ENCODE measurements around the gene INTS7. TPM values are rescaled to one million over a fixed set of nuclear protein-coding genes. Genes with fewer than 3 reads are reported as not detected.
"Not testable (repeated sequence)": the region's sequence is repeated elsewhere in the genome, so short reads cannot be mapped to it uniquely, and the experiment has no call there.

Gene INTS7
- total RNA-seq, 2 experiments from 2014 or later = 23.2 to 25.4 TPM

DNA sequence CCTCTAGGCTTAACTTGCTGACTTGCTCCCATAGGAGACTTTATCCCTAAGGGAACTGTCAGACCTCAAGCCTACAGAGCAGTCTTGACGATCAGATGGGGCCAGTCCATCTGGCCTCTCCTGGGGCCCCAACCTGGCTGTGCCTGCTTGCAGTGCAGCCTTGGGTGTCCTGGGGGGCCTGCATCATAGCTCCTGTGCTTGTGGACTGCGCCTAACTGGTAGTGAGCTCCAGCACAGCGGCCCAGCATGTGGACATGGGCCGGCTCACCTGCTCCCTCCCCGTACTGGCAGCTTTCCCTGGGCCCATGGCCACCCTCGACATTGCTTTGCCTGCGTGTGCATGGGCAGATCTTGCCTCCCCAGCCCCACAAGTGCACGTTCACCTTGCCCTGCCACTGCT is 76.1 kb downstream of the INTS7 start:
- no peaks in the 10 kb centered on the region for H3K27me3 Mint-ChIP-seq
- POLR2A ChIA-PET = no interaction called here
- peaks cover 51% of the 10 kb centered on the region for H3K36me3 Mint-ChIP-seq (ENCODE audit: low read depth)
- H3K4me1 Mint-ChIP-seq (ENCODE audit: low read depth) = no peaks in the 10 kb centered on the region
- no peak overlapping the region for H3K4me3 Mint-ChIP-seq
- TF ChIP-seq, protein P1, sequence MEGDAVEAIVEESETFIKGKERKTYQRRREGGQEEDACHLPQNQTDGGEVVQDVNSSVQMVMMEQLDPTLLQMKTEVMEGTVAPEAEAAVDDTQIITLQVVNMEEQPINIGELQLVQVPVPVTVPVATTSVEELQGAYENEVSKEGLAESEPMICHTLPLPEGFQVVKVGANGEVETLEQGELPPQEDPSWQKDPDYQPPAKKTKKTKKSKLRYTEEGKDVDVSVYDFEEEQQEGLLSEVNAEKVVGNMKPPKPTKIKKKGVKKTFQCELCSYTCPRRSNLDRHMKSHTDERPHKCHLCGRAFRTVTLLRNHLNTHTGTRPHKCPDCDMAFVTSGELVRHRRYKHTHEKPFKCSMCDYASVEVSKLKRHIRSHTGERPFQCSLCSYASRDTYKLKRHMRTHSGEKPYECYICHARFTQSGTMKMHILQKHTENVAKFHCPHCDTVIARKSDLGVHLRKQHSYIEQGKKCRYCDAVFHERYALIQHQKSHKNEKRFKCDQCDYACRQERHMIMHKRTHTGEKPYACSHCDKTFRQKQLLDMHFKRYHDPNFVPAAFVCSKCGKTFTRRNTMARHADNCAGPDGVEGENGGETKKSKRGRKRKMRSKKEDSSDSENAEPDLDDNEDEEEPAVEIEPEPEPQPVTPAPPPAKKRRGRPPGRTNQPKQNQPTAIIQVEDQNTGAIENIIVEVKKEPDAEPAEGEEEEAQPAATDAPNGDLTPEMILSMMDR (IDR thresholded peaks at IDR 0.05) = no peak
- DNase-seq (no peak), ATAC-seq (no peak)
- CTCF ChIA-PET = no interaction called here
- intact Hi-C loops (cut with micrococcal nuclease) = no loop called here
- H3K27ac Mint-ChIP-seq = no peak overlapping the region
- H3K9me3 Mint-ChIP-seq = no peaks in the 10 kb centered on the region

DNA sequence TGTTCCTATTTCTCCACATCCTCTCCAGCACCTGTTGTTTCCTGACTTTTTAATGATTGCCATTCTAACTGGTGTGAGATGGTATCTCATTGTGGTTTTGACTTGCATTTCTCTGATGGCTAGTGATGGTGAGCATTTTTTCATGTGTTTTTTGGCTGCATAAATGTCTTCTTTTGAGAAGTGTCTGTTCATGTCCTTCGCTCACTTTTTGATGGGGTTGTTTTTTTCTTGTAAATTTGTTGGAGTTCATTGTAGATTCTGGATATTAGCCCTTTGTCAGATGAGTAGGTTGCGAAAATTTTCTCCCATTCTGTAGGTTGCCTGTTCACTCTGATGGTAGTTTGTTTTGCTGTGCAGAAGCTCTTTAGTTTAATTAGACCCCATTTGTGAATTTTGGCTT is 81.3 kb downstream of the INTS7 start:
- H3K27ac Mint-ChIP-seq; ATAC-seq; POLR2A ChIA-PET; H3K27me3 Mint-ChIP-seq; H3K4me3 Mint-ChIP-seq; H3K9me3 Mint-ChIP-seq; intact Hi-C loops (cut with micrococcal nuclease); H3K4me1 Mint-ChIP-seq (ENCODE audit: low read depth); DNase-seq; CTCF ChIA-PET: not testable (repeated sequence)
- H3K36me3 Mint-ChIP-seq (ENCODE audit: low read depth) = peaks cover 21% of the 10 kb centered on the region

DNA sequence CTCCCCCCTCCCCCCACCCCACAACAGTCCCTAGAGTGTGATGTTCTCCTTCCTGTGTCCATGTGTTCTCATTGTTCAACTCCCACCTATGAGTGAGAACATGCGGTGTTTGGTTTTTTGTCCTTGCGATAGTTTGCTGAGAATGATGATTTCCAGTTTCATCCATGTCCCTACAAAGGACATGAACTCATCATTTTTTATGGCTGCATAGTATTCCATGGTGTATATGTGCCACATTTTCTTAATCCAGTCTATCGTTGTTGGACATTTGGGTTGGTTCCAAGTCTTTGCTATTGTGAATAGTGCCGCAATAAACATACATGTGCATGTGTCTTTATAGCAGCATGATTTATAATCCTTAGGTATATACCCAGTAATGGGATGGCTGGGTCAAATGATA is 81.8 kb downstream of the INTS7 start:
- POLR2A ChIA-PET; H3K27ac Mint-ChIP-seq; H3K4me3 Mint-ChIP-seq; H3K9me3 Mint-ChIP-seq; ATAC-seq; intact Hi-C loops (cut with micrococcal nuclease); DNase-seq; H3K4me1 Mint-ChIP-seq (ENCODE audit: low read depth); CTCF ChIA-PET; H3K27me3 Mint-ChIP-seq: not testable (repeated sequence)
- H3K36me3 Mint-ChIP-seq (ENCODE audit: low read depth) = peaks cover 17% of the 10 kb centered on the region

DNA sequence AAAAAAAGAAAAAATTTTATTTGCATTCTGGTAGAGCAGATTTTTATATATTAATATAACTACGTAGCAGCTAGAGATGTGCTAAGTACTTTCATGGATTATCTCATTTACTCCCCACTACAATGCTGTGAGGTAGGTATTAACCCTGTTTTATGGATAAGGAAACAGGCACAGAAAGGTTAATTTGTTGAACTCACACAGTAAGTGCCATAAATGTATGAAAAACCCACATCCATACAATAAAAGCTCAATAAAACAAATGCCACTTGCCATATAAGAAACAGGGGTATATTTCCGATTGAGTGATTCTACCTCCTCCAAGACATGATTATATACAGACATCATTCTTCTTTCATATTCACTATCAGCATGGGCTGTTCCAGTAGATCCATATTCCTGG is 83.1 kb downstream of the INTS7 start:
- DNase-seq (no peak), ATAC-seq (no peak)
- H3K27me3 Mint-ChIP-seq = no peaks in the 10 kb centered on the region
- peaks cover 10% of the 10 kb centered on the region for H3K36me3 Mint-ChIP-seq (ENCODE audit: low read depth)
- H3K4me1 Mint-ChIP-seq (ENCODE audit: low read depth) = peaks cover 6% of the 10 kb centered on the region
- no peak overlapping the region for H3K4me3 Mint-ChIP-seq
- POLR2A ChIA-PET = no interaction called here
- TF ChIP-seq, protein P1 (IDR thresholded peaks at IDR 0.05) = no peak
- CTCF ChIA-PET = interaction anchor here (0.6 to 1.1 kb wide), 4 partner anchors 13 to 254 kb away, joined by 3 read pairs; no protein-coding TSS in a partner anchor
- no peak overlapping the region for H3K27ac Mint-ChIP-seq
- intact Hi-C loops (cut with micrococcal nuclease) = no loop called here
- no peaks in the 10 kb centered on the region for H3K9me3 Mint-ChIP-seq

GRCh38 chr1:211951856-211952255 is 83.5 kb downstream of the INTS7 start:
- CTCF ChIA-PET = interaction anchor here (0.6 to 1.1 kb wide), 4 partner anchors 13 to 254 kb away, joined by 3 read pairs; no protein-coding TSS in a partner anchor
- POLR2A ChIA-PET = interaction anchor here (1.0 kb wide), 1 partner anchor 16 kb away, joined by 3 read pairs; no protein-coding TSS in a partner anchor
- H3K27ac Mint-ChIP-seq = peak overlapping the region; percentile 63

DNA sequence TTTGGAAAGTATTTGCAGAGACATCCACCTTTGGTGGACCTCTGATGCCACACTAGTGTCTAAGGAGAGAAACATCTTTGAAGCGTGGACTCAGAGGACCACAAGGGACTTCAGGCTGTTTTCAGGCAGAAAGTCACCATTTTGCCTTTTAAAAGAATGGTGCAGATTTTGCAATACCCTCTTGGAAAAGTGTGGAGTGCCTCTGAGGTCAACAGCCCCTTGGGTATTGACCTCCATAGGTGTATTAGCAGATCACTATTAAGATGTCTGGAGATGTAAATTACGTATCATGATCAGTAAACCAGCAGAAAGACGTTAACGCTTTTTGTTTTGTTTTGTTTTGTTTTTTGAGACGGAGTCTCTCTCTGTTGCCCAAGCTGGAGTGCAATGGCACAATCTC is 87.0 kb downstream of the INTS7 start:
- no peak for DNase-seq
- Mint-ChIP-seq H3K36me3 (ENCODE audit: low read depth) (peaks cover 6% of the 10 kb centered on the region), H3K4me3 (no peak overlapping the region), H3K9me3 (no peaks in the 10 kb centered on the region), H3K27ac (no peak overlapping the region), H3K4me1 (ENCODE audit: low read depth) (peaks cover 6% of the 10 kb centered on the region), H3K27me3 (no peaks in the 10 kb centered on the region)
- ChIA-PET CTCF (no interaction called here), POLR2A (no interaction called here)
- TF ChIP-seq, protein P1 (IDR thresholded peaks at IDR 0.05) = no peak
- intact Hi-C loops (cut with micrococcal nuclease) = no loop called here
- no peak for ATAC-seq

More at GRCh38 chr1:211951856-211952255, 83.5 kb downstream of the INTS7 start:
- DNase-seq (no peak), ATAC-seq (peak; percentile 45)
- Mint-ChIP-seq H3K4me1 (ENCODE audit: low read depth) (peaks cover 6% of the 10 kb centered on the region), H3K4me3 (no peak overlapping the region), H3K27me3 (no peaks in the 10 kb centered on the region), H3K36me3 (ENCODE audit: low read depth) (peaks cover 10% of the 10 kb centered on the region), H3K9me3 (no peaks in the 10 kb centered on the region)
- TF ChIP-seq, protein P1 (IDR thresholded peaks at IDR 0.05) = no peak
- intact Hi-C loops (cut with micrococcal nuclease) = no loop called here
